Neural cell (in vitro differentiated cells): Measurements from ENCODE around the gene CRK. TPM values are rescaled to one million over a fixed set of nuclear protein-coding genes. Genes with fewer than 3 reads are reported as not detected.

Source experiments
- H2AFZ ChIP-seq: fragments of 200-600, 300-800 bp; sonication (generic), shearing (Covaris generic); 2 replicates; pipeline ENCODE4 v1.6.0; 2014; ENCODE audit warnings: low read depth, mild to moderate bottlenecking, antibody characterized with exemption, low read length, moderate library complexity
- H3F3A ChIP-seq: fragments of 200-600 bp; shearing (Covaris generic); 2 replicates; pipeline ENCODE4 v1.6.1; 2016; ENCODE audit warnings: mild to moderate bottlenecking, moderate library complexity, mixed read lengths, antibody characterized with exemption, low read length; ENCODE audit not compliant: insufficient read depth, poor library complexity, severe bottlenecking
- H3K27ac ChIP-seq: fragments of 200-600, 300-800 bp; sonication (generic), shearing (Covaris generic); 2 replicates; pipeline ENCODE4 v1.5.1; 2014; ENCODE audit warnings: mild to moderate bottlenecking, low read length, moderate library complexity
- H3K27me3 ChIP-seq: fragments of 300-800, 200-600 bp; sonication (generic), shearing (Covaris generic); 2 replicates; pipeline ENCODE4 v1.6.0; 2014; ENCODE audit warnings: mild to moderate bottlenecking, low read depth, low read length, moderate library complexity; ENCODE audit not compliant: insufficient read depth
- H3K36me3 ChIP-seq: fragments of 300-800, 200-600 bp; sonication (generic), shearing (Covaris generic); 2 replicates; pipeline ENCODE4 v1.5.1; 2014; ENCODE audit warnings: mild to moderate bottlenecking, antibody characterized with exemption, low read length, moderate library complexity; ENCODE audit not compliant: insufficient read depth
- H3K4me2 ChIP-seq: fragments of 300-800, 200-600 bp; sonication (generic), shearing (Covaris generic); 2 replicates; pipeline ENCODE4 v1.6.0; 2014; ENCODE audit warnings: mild to moderate bottlenecking, low read length
- H3K4me3 ChIP-seq: fragments of 300-800, 200-600 bp; sonication (generic), shearing (Covaris generic); 2 replicates; pipeline ENCODE4 v1.5.1; 2014; ENCODE audit warnings: mild to moderate bottlenecking, low read length, moderate library complexity
- H3K79me2 ChIP-seq: fragments of 200-600 bp; shearing (Covaris generic); replicated peaks from 2 replicates; pipeline ENCODE4 v1.6.0; 2014; ENCODE audit warnings: mild to moderate bottlenecking, low read length, moderate library complexity; ENCODE audit not compliant: insufficient read depth
- H3K9ac ChIP-seq: fragments of 300-800, 200-600 bp; sonication (generic), shearing (Covaris generic); 2 replicates; pipeline ENCODE4 v1.6.1; 2016; ENCODE audit warnings: mild to moderate bottlenecking, low read length, mixed read lengths
- H3K9me2 ChIP-seq: fragments of 200-600 bp; shearing (Covaris generic); 2 replicates; pipeline ENCODE4 v1.6.1; 2016; ENCODE audit warnings: mild to moderate bottlenecking, low read length, mixed read lengths; ENCODE audit not compliant: insufficient read depth
- H3K9me3 ChIP-seq: fragments of 200-600, 300-800 bp; sonication (generic), shearing (Covaris generic); 2 replicates; pipeline ENCODE4 v1.6.1; 2016; ENCODE audit warnings: mild to moderate bottlenecking, mixed run types, low read length, moderate library complexity, mixed read lengths
- H4K20me1 ChIP-seq: fragments of 200-600 bp; shearing (Covaris generic); 2 replicates; pipeline ENCODE4 v1.6.1; 2016; ENCODE audit warnings: mild to moderate bottlenecking, mixed run types; ENCODE audit not compliant: insufficient read depth
- CTCF ChIP-seq: fragments of 450-650 bp; IDR thresholded peaks from 2 replicates; pipeline ENCODE4 v1.5.1; 2014; ENCODE audit warnings: antibody characterized with exemption, mild to moderate bottlenecking, moderate library complexity; ENCODE audit not compliant: poor library complexity, severe bottlenecking
- EP300 ChIP-seq: fragments of 450-650 bp; conservative IDR thresholded peaks from 2 replicates; pipeline ENCODE4 v1.6.1; 2014; ENCODE audit warnings: antibody characterized with exemption, mild to moderate bottlenecking, moderate library complexity; ENCODE audit not compliant: poor library complexity, severe bottlenecking
- EZH2 ChIP-seq: fragments of 200-600, 300-800 bp; shearing (Covaris generic), sonication (generic); IDR thresholded peaks from 2 replicates; pipeline ENCODE4 v1.6.1; 2014; ENCODE audit warnings: antibody characterized with exemption, low read length, borderline replicate concordance, mild to moderate bottlenecking; ENCODE audit not compliant: insufficient read depth, poor library complexity, severe bottlenecking
- MXI1 ChIP-seq: fragments of 450-650 bp; conservative IDR thresholded peaks from 2 replicates; pipeline ENCODE4 v1.6.1; 2014; ENCODE audit warnings: antibody characterized with exemption, mild to moderate bottlenecking; ENCODE audit not compliant: poor library complexity, severe bottlenecking
- POLR2AphosphoS5 ChIP-seq: IDR thresholded peaks from 2 replicates; pipeline ENCODE4 v1.6.1; 2012
- RAD21 ChIP-seq: fragments of 450-650 bp; conservative IDR thresholded peaks from 2 replicates; pipeline ENCODE4 v1.6.1; 2014; ENCODE audit warnings: antibody characterized with exemption, mild to moderate bottlenecking, moderate library complexity
- SMC3 ChIP-seq: fragments of 450-650 bp; conservative IDR thresholded peaks from 2 replicates; pipeline ENCODE4 v1.6.1; 2014; ENCODE audit warnings: antibody characterized with exemption, mild to moderate bottlenecking, moderate library complexity; ENCODE audit not compliant: poor library complexity
- TAF1 ChIP-seq: IDR thresholded peaks from 2 replicates; pipeline ENCODE4 v1.6.1; 2012; ENCODE audit warnings: low read depth
- polyA plus RNA-seq: library from polyadenylated mRNA; depleted of rRNA; stranded (reverse); fragments of >200 nt; gene quantifications from 2 replicates; pipeline ENCODE4 v1.2.3, GENCODE V29; 2014
- TF ChIP-seq, protein P1 (sequence below): IDR thresholded peaks from 2 replicates; pipeline ENCODE4 v1.6.1; 2012; ENCODE audit warnings: borderline replicate concordance

The CRK gene
- polyA plus RNA-seq, 1 donor from 2014 or later = 111 TPM

DNA sequence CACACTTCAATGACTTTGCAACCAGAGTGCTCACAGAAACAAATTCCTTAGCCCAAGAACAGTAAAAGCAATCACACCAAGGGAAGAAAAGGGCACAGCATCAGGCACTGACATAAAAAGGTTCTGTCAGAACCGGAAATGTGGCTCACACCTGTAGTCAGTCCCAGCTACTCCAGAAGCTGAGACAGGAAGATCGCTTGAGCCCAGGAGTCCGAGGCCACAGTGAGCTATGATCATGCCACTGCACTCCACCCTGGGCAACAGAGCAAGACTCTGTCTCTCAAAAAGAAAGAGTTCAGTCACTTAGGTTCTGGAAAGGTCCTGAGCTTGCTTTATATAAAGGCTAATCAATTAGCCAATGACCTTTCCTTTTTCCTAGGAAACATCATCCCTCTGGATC is 78.7 kb downstream of the CRK start:
- Histone ChIP-seq H3K27ac (no peak overlapping the region), H3K9me2 (no peaks in the 10 kb centered on the region), H3K9ac (no peak overlapping the region), H3K27me3 (no peaks in the 10 kb centered on the region), H3K9me3 (no peaks in the 10 kb centered on the region), H3K79me2 (peaks cover 97% of the 10 kb centered on the region), H3K36me3 (no peaks in the 10 kb centered on the region), H3K4me2 (no peak overlapping the region), H2AFZ (no peak overlapping the region), H3K4me3 (no peak overlapping the region), H3F3A (peaks cover 3% of the 10 kb centered on the region), H4K20me1 (peaks cover 92% of the 10 kb centered on the region)
- no peak for TF ChIP-seq POLR2AphosphoS5

DNA sequence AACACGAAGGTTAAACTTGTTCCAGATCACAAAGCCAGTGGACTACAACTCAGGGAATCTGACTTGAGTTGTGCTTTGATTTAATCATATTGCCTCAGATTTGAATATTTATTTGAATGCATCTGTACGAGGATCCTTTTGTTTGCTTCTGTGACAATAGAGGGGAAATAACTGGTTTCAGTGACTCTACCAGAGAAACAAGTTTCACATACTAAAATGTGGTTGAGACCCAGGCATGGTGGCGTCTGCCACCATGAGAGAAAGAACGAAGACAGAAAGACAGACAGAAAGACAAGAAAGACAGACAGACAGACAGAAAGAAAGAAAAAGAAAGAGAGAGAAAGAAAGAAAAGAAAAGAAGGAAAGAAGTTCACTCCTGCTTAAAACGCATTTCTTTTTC is 80.0 kb downstream of the CRK start:
- Histone ChIP-seq H3K9ac (no peak overlapping the region), H3K9me3 (no peaks in the 10 kb centered on the region), H3K36me3 (no peaks in the 10 kb centered on the region), H3K9me2 (no peaks in the 10 kb centered on the region), H3K27me3 (no peaks in the 10 kb centered on the region), H3K4me2 (no peak overlapping the region), H3F3A (peaks cover 3% of the 10 kb centered on the region), H3K79me2 (peaks cover 98% of the 10 kb centered on the region), H2AFZ (no peak overlapping the region), H3K27ac (no peak overlapping the region), H3K4me3 (no peak overlapping the region), H4K20me1 (peaks cover 96% of the 10 kb centered on the region)
- TF ChIP-seq, protein P1, sequence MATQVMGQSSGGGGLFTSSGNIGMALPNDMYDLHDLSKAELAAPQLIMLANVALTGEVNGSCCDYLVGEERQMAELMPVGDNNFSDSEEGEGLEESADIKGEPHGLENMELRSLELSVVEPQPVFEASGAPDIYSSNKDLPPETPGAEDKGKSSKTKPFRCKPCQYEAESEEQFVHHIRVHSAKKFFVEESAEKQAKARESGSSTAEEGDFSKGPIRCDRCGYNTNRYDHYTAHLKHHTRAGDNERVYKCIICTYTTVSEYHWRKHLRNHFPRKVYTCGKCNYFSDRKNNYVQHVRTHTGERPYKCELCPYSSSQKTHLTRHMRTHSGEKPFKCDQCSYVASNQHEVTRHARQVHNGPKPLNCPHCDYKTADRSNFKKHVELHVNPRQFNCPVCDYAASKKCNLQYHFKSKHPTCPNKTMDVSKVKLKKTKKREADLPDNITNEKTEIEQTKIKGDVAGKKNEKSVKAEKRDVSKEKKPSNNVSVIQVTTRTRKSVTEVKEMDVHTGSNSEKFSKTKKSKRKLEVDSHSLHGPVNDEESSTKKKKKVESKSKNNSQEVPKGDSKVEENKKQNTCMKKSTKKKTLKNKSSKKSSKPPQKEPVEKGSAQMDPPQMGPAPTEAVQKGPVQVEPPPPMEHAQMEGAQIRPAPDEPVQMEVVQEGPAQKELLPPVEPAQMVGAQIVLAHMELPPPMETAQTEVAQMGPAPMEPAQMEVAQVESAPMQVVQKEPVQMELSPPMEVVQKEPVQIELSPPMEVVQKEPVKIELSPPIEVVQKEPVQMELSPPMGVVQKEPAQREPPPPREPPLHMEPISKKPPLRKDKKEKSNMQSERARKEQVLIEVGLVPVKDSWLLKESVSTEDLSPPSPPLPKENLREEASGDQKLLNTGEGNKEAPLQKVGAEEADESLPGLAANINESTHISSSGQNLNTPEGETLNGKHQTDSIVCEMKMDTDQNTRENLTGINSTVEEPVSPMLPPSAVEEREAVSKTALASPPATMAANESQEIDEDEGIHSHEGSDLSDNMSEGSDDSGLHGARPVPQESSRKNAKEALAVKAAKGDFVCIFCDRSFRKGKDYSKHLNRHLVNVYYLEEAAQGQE = no peak
- TF ChIP-seq EP300 (no peak), TAF1 (no peak), CTCF (no peak), EZH2 (no peak), MXI1 (no peak), POLR2AphosphoS5 (no peak), SMC3 (no peak), RAD21 (no peak)

DNA sequence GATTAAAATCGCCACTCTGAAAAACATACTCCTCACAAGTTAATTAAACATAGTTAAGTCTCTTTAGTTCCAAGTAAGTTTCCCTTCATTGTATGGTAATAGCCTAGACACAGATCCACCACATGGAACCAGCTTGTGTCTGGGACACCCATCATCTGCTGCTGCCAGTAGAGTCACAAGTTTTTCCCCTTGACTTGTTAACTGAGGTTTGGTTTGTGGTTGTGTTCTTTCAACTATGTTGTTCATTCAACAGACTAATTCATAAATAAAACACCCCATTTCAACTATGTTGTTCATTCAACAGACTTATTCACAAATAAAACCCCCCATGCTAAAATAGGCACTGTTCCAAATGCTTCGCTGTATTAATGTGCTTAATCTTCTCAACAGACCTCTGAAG is 80.4 kb downstream of the CRK start:
- H3K36me3 ChIP-seq = no peaks in the 10 kb centered on the region
- no peaks in the 10 kb centered on the region for H3K9me3 ChIP-seq
- no peaks in the 10 kb centered on the region for H3K9me2 ChIP-seq
- H3K4me2 ChIP-seq = no peak overlapping the region
- no peak overlapping the region for H3K4me3 ChIP-seq
- peaks cover 3% of the 10 kb centered on the region for H3F3A ChIP-seq
- H3K79me2 ChIP-seq = peaks cover 97% of the 10 kb centered on the region
- H4K20me1 ChIP-seq = peaks cover 95% of the 10 kb centered on the region
- H3K9ac ChIP-seq = no peak overlapping the region
- no peak overlapping the region for H3K27ac ChIP-seq
- TF ChIP-seq POLR2AphosphoS5 = no peak
- TF ChIP-seq, protein P1 = no peak
- no peak for TF ChIP-seq CTCF
- no peak for TF ChIP-seq EP300
- no peak for TF ChIP-seq EZH2
- no peak for TF ChIP-seq MXI1
- TF ChIP-seq TAF1 = no peak
- TF ChIP-seq SMC3 = no peak
- no peak for TF ChIP-seq RAD21
- no peak overlapping the region for H2AFZ ChIP-seq
- no peaks in the 10 kb centered on the region for H3K27me3 ChIP-seq
